ENCODE measurements around the gene BTAF1.

DNA sequence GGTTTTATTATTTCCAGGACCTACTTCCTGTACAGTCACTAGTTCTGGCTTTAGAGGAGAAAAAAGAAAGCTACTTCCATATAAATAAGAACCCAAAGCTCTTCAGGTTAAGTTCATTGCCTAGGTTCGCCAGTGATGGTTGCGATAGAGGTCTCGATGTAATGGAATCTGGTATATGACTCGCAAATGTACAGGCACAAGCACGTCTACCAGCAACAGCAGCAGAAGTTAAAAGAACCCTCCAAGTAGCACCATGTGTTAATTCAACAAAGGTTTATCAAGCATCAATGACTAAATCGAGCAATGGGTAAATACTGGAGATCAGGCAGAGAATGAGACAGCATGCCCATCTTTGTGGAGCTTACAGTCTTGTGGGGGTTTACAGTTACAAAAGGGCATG lies 155.4 kb downstream of the BTAF1 start:
- TF ChIP-seq, protein P1, sequence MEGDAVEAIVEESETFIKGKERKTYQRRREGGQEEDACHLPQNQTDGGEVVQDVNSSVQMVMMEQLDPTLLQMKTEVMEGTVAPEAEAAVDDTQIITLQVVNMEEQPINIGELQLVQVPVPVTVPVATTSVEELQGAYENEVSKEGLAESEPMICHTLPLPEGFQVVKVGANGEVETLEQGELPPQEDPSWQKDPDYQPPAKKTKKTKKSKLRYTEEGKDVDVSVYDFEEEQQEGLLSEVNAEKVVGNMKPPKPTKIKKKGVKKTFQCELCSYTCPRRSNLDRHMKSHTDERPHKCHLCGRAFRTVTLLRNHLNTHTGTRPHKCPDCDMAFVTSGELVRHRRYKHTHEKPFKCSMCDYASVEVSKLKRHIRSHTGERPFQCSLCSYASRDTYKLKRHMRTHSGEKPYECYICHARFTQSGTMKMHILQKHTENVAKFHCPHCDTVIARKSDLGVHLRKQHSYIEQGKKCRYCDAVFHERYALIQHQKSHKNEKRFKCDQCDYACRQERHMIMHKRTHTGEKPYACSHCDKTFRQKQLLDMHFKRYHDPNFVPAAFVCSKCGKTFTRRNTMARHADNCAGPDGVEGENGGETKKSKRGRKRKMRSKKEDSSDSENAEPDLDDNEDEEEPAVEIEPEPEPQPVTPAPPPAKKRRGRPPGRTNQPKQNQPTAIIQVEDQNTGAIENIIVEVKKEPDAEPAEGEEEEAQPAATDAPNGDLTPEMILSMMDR (conservative IDR thresholded peaks at IDR 0.05 in 1 of 2, IDR thresholded peaks at IDR 0.05 in 1 of 2; ENCODE audit: extremely low read depth in 1 of 2, insufficient read depth in 1 of 2, low read depth in 1 of 2, low read length in 2 of 2) = no peak
- TF ChIP-seq EZH2 (IDR thresholded peaks at IDR 0.05; ENCODE audit: borderline replicate concordance, low read length) = no peak
